ENCODE data around the gene GABBR1.

The GABBR1 gene

DNA sequence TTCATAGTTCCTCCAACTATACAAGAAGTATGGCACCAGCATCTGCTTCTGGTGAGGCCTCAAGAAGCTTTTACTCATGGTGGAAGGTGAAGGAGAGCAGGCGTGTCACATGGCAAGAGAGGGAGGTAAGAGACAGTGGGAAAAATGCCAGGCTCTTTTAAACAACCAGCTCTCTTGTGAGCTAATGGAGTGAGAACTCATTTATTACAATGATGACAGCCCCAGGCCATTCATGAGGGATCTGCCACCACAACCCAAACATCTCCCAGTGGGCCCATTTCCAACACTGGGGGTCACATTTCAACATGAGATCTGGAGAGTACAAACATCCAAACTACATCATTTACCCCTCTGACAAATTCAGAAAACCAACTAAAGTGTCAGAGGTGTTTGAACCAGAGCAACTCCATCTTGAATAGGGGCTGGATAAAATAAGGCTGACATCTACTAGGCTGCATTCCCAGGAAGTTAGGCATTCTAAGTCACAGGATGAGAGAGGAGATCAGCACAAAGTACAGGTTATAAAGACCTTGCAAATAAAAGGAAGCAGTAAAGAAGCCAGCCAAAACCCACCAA is 71.3 kb downstream of the GABBR1 start:
- no peak for DNase-seq

DNA sequence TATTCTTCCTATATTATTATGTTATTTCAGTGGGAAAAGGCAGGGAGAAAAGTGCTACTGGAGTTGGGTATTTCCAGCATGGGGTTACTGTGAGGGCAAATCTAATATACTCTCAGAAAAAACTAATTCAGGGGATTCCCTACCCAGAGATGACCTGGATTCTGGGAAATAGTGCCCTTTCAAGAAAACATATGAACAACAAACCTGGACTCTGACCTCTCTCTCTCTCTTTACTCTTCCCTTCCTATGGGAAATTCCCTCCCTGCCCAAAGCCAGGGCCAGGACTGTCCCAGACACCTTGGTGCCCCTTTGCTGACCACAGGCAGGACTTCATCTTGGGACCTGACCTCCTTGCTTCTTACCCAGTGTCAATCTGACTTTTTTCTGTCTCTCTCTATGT is 71.9 kb downstream of the GABBR1 start:
- DNase-seq = no peak

DNA sequence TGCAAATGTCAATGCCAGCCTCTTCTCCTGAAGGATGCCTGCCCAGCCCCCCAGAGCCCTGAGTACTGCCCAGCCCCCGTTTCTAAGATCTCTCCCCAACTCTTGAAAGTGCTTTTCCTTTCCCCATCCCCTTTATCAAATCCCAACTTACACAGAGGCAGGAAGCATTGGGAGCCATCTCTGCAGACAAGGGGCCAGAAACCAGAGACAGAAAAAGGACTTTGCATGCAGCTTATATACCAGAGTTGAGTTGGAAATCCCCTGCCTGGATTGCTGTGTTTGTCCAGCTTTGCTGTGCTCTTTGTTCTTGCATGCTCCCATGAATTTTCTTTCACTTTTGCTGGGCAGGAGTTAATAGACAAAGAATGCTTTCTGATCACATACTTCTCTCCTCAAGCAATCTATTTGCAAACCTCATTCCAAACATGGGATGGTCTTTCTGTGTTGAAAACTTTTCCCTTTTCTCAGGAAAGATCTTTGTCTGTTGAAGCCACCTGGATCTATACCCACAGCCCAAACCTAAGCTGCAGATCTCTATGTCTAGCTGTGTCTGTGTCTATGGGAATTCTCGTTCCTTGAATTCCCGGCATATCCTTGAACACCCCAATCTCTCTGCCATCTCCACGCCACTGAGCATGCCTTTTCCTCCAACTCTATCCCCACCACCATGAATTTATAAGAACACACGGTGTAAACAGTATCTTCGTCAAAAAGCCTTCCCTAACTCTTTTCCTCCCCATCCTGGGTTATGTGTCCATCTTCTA is 73.3 kb downstream of the GABBR1 start, which contains the start of gene UBD:
UBD (minus strand) TSS at position 209 of the 764 bp plus-strand sequence; CDS start at position 178, 31 bp downstream.
- no peak for DNase-seq

DNA sequence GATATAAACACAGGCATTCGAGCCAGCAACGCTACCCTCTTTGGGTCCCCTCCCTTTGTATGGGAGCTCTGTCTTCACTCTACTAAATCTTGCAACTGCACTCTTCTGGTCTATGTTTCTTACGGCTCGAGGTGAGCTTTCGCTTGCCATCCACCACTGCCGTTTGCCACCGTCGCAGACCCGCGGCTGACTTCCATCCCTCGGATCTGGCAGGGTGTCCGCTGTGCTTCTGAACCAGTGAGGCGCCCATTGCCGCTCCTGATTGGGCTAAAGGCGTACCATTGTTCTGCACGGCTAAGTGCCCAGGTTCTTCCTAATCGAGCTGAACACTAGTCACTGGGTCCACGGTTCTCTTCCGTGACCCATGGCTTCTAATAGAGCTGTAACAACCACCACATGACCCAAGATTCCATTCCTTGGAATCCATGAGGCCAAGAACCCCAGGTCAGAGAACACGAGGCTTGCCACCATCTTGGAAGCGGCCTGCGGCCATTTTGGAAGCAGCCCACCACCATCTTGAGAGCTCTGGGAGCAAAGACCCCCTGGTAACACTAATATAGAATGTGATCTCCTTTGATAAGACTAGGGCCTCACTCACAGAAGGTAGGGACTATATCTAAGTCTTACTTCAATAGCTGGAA is 74.4 kb downstream of the GABBR1 start:
- DNase-seq = no peak

DNA sequence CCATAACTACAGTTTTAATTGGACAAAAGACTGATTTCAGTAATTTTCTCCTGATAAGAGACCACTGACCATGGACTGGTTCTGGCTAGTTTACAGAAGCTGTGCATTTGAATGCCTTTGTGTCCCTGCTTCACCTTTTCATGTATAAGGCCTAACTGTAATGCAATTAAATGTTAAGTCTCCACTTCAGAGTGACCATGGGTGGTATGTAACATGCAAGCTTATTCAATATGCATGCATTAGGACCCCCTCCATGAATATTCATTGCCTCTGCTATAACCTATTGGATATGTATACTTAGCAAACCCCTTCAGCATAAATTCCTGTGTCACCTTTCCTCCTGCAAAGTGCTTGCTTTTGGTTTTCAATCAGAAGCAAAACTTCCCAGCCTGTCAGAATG is 75.7 kb downstream of the GABBR1 start:
- DNase-seq = no peak

DNA sequence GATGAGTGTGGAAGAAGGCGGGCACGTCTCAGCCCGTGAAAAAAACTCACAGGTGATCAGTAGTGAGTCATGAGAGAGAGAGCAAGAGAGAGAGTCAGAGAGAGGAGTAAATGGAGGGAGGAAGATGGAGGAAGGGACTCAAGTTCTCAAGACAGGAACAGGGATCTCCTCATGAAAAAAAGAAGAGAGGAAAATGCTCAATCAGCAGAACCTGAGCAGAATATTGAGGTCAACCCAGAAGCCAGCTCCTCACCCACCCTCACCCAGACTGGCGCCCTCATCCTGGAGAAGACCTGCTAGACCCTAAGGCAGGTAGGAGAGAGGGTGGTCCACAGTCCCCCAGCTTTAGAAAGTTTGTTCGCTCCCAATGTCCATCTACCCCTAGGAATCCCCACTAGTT is 78.2 kb downstream of the GABBR1 start:
- no peak for DNase-seq

DNA sequence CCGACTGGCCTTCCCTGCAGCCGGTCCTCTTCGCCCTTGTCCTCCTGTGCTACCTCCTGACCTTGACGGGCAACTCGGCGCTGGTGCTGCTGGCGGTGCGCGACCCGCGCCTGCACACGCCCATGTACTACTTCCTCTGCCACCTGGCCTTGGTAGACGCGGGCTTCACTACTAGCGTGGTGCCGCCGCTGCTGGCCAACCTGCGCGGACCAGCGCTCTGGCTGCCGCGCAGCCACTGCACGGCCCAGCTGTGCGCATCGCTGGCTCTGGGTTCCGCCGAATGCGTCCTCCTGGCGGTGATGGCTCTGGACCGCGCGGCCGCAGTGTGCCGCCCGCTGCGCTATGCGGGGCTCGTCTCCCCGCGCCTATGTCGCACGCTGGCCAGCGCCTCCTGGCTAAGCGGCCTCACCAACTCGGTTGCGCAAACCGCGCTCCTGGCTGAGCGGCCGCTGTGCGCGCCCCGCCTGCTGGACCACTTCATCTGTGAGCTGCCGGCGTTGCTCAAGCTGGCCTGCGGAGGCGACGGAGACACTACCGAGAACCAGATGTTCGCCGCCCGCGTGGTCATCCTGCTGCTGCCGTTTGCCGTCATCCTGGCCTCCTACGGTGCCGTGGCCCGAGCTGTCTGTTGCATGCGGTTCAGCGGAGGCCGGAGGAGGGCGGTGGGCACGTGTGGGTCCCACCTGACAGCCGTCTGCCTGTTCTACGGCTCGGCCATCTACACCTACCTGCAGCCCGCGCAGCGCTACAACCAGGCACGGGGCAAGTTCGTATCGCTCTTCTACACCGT is 79.5 kb downstream of the GABBR1 start:
- no peak for DNase-seq

DNA sequence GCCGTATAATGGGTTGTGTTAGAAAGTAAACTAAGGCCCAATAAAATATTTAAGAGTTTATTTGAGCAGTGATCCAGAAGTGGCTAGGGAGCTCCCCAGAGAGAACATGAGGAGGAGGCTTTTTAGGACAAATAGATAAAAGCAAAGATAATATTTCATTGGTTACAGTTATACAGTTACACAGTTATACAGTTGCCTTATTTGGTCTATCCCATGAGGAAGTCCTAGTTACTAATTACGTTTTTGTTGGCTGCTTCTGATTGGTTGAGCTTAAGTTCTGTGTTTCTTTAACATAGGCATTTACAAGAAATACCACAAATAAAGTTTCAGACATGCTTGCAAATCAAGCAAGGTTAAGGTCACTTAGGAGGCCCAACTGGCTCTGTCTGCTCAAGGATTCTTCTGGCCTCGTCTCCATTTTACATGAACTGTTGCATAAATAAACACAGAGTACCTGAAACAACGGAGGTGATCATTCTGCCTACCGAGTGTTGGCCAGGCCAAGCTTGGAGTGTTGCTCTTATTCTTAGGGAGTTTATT is 80.4 kb downstream of the GABBR1 start:
- DNase-seq = peak; percentile 55

DNA sequence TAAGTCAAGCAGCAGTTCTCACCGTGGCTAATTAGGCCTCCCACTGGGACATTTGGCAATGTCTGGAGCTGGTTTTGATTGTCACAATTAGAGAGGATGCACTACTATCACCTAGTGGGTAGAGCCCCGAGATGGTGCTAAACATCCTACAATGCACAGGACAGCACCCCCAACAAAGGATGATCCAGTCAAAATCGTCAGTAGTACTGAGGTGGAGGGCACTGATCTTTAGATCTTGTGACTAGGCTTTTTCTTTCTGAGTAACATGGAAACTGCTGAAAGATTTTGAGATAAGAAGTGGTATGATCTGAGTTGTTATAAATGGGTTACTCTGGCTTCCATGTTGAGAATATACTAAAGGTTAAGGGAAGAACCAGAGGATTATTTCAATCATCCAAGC is 85.4 kb downstream of the GABBR1 start:
- DNase-seq = no peak

DNA sequence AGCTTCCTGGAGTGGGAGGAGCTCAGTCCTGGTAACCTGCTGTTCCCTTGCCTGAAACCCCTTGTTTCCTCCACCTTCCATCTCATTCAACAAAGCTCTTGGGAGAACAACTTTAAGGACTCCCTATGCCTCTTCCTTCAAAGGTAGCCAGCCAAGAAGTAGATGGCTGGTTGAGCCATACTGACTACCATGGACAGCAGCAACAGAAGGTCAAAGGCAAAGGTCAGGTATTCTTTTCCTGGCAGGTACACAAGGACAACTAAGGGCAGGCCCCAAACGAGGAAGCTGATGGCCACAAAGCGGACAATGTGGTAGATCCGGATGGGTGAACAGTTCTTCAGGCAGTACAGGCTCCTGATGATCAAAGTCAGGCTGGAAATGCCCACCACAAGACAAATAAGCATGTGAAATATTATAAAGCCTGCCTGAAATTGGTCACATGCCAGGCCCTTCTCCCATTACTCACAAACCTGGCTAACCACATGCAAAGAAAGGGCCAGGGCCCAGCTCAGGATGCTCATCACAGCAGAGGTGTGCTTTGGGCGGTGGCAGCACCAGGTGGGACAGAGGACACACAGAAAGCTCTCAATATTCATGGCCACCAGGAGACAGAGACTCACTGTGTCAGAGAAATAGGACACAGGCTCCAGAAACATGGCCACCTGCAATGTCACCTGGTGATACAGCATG is 95.1 kb downstream of the GABBR1 start:
- no peak for DNase-seq

DNA sequence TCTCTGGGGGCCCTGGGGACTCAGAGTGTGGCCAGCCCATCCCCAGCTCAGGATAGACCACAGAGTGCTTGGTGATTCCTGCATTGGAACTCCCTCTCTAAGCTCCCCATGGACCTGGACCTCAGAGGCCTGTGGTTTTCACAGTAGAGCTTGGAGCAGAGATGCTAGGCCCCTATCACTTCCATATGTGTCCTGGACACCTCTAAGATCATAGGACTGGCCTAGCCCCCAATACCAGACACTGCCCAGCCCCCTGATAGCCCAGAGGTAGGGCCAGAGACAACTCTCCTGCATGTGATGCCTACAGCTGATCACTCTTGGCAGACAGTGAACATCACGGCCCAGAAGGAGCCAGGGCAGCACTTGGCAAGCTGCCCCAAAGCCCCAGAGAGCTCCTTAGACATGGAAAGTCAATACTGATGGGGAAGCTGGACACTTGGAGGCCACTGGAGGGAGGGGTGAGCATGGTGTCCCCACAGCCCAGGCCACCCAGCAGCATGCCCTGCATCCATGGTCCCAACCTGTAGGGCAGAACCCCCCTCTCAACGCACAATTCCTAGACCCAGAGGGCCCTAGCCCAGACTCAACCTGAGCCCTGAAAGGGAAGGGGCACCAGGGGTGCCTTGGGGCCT is 100.5 kb downstream of the GABBR1 start:
- DNase-seq = no peak

DNA sequence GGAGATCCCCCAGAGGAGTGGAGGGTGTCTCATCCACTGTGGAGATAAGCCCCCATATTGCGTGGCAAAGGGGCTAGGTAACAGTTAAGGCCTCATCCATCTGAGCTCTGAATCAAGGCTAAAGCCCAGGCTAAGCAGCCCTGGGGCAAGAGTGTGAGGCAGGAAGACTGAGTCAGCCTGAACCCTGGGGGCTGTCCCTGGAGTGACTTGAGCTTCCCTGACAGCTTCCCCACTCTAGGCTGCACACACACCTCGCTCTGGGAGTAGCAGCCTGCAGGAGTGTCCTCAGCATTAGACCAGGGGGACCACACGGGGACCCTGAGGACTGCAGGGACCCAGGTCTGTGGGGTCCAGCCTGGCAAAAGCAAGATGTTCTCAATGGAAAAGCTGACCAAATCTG is 101.3 kb downstream of the GABBR1 start:
- DNase-seq = no peak

DNA sequence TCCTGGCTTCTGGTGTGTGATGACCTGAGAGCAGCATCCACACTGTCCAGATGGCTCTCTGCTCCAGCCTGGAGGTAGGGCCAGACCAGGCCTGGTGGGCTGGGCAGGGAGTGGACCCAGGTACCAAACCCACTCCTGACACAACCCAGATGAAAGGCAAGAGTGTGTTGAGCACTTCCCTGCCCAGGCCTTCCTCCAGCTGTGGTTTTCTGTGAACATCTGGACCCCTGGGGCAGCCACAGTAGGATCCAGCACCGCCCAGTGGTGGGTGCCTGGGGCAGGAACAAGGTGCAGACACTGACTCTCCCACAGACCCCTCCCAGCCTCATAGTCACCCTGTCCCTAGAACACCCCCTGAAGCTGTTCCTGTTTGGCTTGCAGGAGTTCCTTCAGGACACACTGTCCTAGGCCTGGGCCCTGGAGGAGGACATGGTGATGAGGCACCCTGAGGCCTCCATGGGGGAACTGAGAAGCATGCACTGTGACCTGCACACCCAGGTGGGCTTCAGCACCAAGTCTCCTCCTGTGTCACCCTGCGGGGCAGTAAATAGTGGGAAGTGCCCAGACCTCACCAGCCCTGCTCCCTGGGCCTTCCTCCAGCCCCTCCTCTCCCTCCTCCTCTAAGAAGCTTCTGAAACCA is 102.2 kb downstream of the GABBR1 start:
- DNase-seq = no peak

DNA sequence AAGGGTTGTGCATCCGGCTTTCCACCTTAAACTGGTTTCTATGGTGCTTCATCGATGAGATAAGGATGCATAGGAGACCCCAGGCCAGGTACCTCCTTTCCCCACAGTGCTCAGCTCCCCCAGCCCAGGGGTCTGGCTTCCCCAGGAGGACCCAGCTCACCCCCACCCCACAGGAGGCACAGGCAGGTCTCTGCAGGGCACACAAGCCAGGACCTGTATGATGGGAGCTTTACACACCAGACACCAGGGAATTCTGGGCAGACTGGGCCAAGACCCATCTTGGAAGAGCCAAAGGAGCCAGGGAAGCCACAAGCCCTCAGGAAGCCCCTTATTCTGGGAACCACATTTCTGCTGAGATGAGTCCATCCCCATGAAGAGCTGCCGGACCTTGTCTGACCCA is 103.0 kb downstream of the GABBR1 start:
- no peak for DNase-seq

DNA sequence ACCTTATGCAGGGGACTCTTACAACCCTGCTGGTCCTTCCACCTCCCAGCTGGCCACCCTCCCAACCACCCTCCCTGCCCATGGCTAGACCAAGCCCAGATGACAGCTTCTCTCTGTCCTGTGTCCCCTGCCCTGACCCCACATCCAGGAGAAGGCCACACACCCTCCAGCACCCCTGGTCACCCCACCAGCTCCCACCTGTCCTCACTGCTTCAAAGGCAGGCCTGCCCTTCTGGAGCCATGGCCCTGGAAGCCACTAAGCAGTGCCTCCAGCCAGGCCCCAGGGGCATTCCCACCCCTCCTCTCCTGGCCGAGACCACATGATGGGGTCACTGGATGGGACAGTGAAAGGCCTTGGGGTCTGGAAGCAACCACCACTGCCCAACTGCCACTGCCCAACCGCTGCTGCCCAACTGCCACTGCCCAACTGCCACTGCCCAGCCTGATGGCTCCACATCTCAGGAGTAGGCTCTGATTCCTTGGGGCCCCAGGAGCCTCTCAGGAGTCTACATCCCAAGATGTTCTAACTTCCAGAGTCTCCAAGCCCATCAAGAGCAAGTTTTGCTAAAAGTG is 103.9 kb downstream of the GABBR1 start:
- no peak for DNase-seq

DNA sequence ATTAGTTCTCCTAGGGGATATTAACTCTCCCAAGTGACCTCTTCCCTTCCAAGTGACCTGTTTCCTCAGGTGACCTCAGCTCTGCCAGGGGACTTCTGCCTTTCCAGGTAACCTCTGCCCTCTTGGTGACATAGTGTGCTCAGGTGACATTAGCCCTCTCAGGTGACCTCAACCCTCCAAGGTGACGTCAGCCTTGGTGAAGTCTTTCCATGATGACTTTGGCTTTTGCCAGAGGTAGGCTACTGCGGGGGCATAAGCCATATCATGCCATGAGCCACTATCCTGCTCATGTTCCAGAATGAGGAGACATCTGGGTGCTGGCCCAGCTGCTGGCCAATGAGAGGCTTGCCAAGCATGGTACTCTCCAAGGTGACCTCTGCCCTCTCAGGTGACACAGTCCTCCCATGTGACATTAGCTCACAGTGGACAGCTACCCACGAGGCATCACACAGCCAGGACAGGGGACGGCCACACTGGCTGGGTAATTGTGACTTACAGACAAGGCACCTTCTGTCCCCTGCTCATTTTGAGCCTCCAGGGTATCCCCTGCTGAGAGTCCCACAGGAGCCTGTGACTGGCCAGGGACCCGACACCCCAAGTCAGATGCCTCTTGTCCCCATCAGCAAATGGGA is 104.6 kb downstream of the GABBR1 start:
- DNase-seq = no peak

DNA sequence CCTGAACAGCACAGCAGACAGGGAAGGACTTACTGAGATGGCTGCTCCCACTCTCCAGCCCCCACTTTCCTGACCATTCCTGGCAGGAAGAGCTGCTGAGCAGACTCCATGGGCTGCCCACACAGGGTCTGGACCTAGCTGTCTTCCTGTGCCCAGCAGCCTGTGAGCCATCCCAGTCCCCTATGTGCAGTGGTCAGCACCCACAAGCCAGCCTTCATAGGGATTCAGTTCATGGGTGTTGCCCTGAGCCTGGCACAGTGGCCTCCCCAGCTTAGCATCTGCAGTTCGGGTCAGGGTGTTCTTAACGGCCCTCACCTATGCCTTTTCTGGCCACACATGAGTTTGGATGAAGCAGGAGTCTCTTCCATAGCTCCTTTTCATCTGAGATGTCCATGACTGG is 105.4 kb downstream of the GABBR1 start:
- no peak for DNase-seq

DNA sequence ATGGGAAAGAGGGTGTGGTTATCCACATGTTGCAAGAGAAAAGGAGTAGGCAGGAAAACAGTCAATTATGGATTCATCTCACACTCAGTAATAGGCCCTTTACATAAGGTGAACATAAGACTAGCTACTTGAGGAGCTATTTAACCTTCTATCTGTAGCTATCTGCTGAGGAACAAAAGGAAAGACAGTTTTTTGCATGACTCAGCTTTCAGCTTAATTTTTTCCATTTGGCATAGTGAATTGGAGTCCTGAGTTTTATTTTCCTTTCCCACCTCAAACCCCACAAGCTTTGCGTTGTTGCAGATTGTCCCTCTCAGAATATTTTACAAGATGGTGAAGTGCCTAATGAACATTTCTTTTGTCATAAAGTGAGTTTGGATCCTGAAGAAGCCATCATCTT is 105.9 kb downstream of the GABBR1 start:
- no peak for DNase-seq

DNA sequence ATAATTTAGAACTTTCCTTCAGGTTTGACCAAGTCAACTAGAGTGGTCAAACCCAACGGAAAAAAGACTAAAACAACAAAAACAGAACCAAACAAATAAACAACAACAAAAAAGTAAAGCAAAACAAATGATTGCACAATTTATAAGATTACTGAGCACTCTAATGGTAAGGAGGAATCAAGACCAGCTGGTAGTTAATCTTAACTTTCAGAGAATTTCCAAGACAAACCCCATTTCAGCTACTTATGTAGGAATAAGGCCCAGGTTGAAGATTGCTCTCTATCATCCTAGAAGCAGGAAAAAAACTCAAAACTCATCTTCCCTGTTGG is 107.7 kb downstream of the GABBR1 start:
- DNase-seq = no peak

DNA sequence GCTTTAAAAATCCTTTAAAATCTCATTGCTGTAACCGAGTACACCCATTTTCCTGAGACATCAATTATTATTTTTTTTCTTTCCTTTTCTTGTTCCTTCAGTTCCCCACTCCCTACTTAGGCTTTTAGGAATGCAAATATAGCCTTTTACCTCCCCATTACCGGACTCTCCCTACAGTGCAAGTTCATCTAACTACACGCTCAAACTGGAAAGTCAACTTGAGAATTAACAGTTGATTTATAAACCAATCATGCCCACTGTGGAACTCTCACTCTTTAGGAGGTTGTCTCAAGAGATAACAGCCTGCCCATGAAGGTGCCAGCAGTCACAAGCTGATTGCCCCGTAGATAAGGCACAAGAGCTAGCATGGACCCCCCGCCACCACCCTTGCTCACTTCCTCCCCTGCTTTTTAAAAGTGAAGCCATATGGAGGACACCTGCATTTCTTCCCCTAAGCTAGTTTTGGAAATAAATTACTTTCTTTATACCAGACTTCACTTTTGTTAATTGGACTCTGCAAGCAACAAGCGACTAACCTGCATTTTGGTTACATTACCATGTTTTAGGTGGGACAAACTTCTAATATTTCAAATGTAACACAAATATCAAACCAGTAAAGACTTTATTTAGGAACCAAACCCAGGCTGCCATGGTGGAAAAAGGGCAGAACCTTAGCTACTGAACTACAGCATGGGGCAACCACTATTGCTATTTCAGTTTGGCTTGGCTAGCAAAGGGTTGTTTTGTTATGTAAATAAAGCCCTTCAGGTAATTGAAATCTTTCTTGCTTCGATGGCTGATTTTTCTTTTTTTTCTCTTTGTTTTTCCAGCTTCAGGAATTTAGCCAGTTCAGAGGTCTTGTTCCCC is 108.3 kb downstream of the GABBR1 start:
- DNase-seq = no peak

All from central memory CD4-positive, alpha-beta T cell (primary cell).